ENCODE measurements around the gene GPR132.

The GPR132 gene

GRCh38 chr14:105093038-105093430 is 27.8 kb upstream of the GPR132 start:
- Histone ChIP-seq H3K36me3 (ENCODE audit: control insufficient read depth, insufficient read depth, low read length) (no peaks in the 10 kb centered on the region), H3K4me3 (replicated peaks; ENCODE audit: low read depth, low read length) (peak overlapping the region; percentile 72), H3K27me3 (replicated peaks; ENCODE audit: control insufficient read depth, insufficient read depth, low read length) (no peaks in the 10 kb centered on the region)
- no peak for TF ChIP-seq CTCF (IDR thresholded peaks at IDR 0.05; ENCODE audit: insufficient read depth, low read length, poor library complexity, severe bottlenecking)
- DNase-seq (ENCODE audit: extremely low read depth, insufficient read length) = peak; percentile 73

- Histone ChIP-seq H3K27me3 (replicated peaks; ENCODE audit: control insufficient read depth, insufficient read depth, low read length) (no peaks in the 10 kb centered on the region), H3K4me3 (replicated peaks; ENCODE audit: low read depth, low read length) (peak overlapping the region; percentile 56), H3K36me3 (ENCODE audit: control insufficient read depth, insufficient read depth, low read length) (no peaks in the 10 kb centered on the region)
- TF ChIP-seq CTCF (IDR thresholded peaks at IDR 0.05; ENCODE audit: insufficient read depth, low read length, poor library complexity, severe bottlenecking) = no peak
- no peak for DNase-seq (ENCODE audit: extremely low read depth, insufficient read length)
Observed at GRCh38 chr14:105092171-105093037, 27.2 kb upstream of the GPR132 start.

- no peak overlapping the region for H3K4me3 ChIP-seq (replicated peaks; ENCODE audit: low read depth, low read length)
- H3K36me3 ChIP-seq (ENCODE audit: control insufficient read depth, insufficient read depth, low read length) = no peaks in the 10 kb centered on the region
- no peak for TF ChIP-seq CTCF (IDR thresholded peaks at IDR 0.05; ENCODE audit: insufficient read depth, low read length, poor library complexity, severe bottlenecking)
- H3K27me3 ChIP-seq (replicated peaks; ENCODE audit: control insufficient read depth, insufficient read depth, low read length) = no peaks in the 10 kb centered on the region
- no peak for DNase-seq (ENCODE audit: extremely low read depth, insufficient read length)
Observed at GRCh38 chr14:105091517-105092170, 26.4 kb upstream of the GPR132 start.

GRCh38 chr14:105091054-105091516 is 25.9 kb upstream of the GPR132 start:
- DNase-seq (ENCODE audit: extremely low read depth, insufficient read length) = no peak
- H3K36me3 ChIP-seq (ENCODE audit: control insufficient read depth, insufficient read depth, low read length) = no peaks in the 10 kb centered on the region
- no peaks in the 10 kb centered on the region for H3K27me3 ChIP-seq (replicated peaks; ENCODE audit: control insufficient read depth, insufficient read depth, low read length)
- TF ChIP-seq CTCF (IDR thresholded peaks at IDR 0.05; ENCODE audit: insufficient read depth, low read length, poor library complexity, severe bottlenecking) = no peak
- H3K4me3 ChIP-seq (replicated peaks; ENCODE audit: low read depth, low read length) = no peak overlapping the region

GRCh38 chr14:105090493-105091053 is 25.3 kb upstream of the GPR132 start:
- DNase-seq (ENCODE audit: extremely low read depth, insufficient read length) = peak; percentile 80
- no peak overlapping the region for H3K4me3 ChIP-seq (replicated peaks; ENCODE audit: low read depth, low read length)
- H3K27me3 ChIP-seq (replicated peaks; ENCODE audit: control insufficient read depth, insufficient read depth, low read length) = no peaks in the 10 kb centered on the region
- TF ChIP-seq CTCF (IDR thresholded peaks at IDR 0.05; ENCODE audit: insufficient read depth, low read length, poor library complexity, severe bottlenecking) = peak; percentile 98
- H3K36me3 ChIP-seq (ENCODE audit: control insufficient read depth, insufficient read depth, low read length) = no peaks in the 10 kb centered on the region
